ENCODE measurements around the gene PPP6R2.

DNA sequence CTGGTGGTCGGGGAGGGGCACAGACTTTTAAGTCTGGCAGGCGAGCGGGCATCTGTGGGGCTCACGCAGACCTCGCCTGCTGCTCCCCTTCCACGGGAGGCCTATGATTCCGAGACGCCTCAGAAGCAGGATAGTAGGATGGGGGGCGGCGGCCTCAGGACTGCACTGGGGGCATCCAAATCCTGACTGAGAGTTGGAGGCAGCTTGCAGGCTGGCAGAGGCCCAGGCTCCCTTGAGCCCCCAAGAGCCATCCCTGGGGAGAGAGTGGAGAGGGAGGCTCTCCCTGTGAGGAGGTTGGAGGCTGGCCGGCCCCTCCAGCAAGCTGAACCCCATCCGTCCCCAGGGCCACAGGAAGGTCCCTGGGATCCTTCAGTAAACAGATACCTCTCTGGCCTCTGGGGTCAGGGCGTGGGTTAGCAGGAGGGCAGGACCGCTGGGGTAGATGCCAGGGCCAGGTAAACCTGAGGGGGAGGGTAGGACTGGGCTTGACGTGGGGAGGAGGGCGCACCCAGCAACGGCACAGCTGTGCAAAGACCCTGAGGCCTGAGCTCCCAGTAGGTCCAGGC lies 98.4 kb downstream of the PPP6R2 start:
- TF ChIP-seq, protein P1, sequence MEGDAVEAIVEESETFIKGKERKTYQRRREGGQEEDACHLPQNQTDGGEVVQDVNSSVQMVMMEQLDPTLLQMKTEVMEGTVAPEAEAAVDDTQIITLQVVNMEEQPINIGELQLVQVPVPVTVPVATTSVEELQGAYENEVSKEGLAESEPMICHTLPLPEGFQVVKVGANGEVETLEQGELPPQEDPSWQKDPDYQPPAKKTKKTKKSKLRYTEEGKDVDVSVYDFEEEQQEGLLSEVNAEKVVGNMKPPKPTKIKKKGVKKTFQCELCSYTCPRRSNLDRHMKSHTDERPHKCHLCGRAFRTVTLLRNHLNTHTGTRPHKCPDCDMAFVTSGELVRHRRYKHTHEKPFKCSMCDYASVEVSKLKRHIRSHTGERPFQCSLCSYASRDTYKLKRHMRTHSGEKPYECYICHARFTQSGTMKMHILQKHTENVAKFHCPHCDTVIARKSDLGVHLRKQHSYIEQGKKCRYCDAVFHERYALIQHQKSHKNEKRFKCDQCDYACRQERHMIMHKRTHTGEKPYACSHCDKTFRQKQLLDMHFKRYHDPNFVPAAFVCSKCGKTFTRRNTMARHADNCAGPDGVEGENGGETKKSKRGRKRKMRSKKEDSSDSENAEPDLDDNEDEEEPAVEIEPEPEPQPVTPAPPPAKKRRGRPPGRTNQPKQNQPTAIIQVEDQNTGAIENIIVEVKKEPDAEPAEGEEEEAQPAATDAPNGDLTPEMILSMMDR (IDR thresholded peaks at IDR 0.05): no peak
- TF ChIP-seq POLR2AphosphoS5 (IDR thresholded peaks at IDR 0.05) (no peak), EP300 (IDR thresholded peaks at IDR 0.05) (no peak)
